Fibroblast of the aortic adventitia (primary cell): Measurements from ENCODE around the gene HHATL. TPM values are rescaled to one million over a fixed set of nuclear protein-coding genes. Genes with fewer than 3 reads are reported as not detected.
A peak's percentile ranks its signal among the peaks of the same experiment; 100 is the strongest.

Source experiments
- DNase-seq: peaks from one replicate; pipeline ENCODE4 v3.0.0-alpha.2; 2010; ENCODE audit warnings: low read depth
- H3K4me3 ChIP-seq: 2 replicates; pipeline ENCODE4 v1.5.1; 2011; ENCODE audit warnings: low read depth, mild to moderate bottlenecking, control low read depth, low read length, moderate library complexity
- total RNA-seq: library from RNA; depleted of rRNA; stranded (reverse); fragments of >200 nt; gene quantifications from 2 replicates; pipeline ENCODE4 v1.2.3, GENCODE V29; 2012; ENCODE audit warnings: low replicate concordance
- TF ChIP-seq, protein P1 (sequence below): IDR thresholded peaks from 2 replicates; pipeline ENCODE4 v1.5.1; 2011; ENCODE audit warnings: mild to moderate bottlenecking, low read length, control low read depth, inconsistent platforms; ENCODE audit not compliant: insufficient read depth

Gene HHATL
- total RNA-seq, 1 donor = not detected

DNA sequence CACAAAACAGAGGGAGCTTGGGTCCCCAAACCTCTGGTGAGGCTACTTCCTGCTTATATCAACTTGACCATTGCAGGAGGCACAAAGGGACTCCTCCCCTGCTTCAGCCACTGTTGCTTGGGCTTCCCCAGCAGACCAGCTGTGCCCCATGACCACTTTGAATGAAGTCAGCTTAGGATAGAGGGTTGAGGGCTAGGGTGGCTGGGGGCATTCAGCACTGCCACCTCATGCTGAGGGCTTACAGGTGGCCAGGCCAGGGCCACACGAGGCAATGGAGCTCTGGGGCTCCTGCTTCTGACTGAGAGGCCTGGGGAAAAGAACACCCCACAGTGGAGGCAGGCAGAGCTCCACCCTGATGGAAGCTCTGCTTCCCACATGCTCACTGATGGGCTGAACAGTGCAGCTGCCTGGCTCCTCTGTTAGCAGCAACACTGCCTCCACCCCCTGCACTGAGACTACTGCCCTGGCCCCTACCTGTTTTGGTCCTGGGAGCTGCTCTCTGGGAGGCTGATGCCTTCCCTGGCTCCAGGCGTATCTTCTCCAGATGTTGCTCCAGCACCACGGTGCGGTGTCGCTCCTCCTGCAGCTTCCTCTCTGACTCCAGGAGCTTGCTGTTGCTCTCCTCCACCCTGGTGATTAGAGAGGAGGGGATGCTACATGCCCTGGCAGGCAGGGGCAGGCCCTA lies 10.2 kb upstream of the HHATL start:
- DNase-seq = no peak
- TF ChIP-seq, protein P1, sequence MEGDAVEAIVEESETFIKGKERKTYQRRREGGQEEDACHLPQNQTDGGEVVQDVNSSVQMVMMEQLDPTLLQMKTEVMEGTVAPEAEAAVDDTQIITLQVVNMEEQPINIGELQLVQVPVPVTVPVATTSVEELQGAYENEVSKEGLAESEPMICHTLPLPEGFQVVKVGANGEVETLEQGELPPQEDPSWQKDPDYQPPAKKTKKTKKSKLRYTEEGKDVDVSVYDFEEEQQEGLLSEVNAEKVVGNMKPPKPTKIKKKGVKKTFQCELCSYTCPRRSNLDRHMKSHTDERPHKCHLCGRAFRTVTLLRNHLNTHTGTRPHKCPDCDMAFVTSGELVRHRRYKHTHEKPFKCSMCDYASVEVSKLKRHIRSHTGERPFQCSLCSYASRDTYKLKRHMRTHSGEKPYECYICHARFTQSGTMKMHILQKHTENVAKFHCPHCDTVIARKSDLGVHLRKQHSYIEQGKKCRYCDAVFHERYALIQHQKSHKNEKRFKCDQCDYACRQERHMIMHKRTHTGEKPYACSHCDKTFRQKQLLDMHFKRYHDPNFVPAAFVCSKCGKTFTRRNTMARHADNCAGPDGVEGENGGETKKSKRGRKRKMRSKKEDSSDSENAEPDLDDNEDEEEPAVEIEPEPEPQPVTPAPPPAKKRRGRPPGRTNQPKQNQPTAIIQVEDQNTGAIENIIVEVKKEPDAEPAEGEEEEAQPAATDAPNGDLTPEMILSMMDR = no peak
- H3K4me3 ChIP-seq = no peak overlapping the region

DNA sequence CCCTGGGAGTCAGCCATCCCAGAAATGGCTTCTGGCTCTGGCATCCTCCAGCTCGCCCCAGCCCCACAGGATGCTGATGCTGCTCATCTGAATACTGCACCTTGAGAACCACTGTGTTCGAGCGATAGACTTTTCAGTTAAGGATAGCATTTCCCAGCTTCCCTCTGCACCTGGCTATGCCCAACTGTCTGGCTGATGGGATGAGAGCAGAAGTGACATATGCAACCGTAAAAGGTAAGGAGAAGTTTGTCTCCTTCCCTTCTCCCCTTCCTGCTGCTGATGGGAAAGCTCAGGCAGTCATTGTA lies 9.7 kb upstream of the HHATL start:
- no peak for DNase-seq
- no peak overlapping the region for H3K4me3 ChIP-seq
- TF ChIP-seq, protein P1 = no peak

DNA sequence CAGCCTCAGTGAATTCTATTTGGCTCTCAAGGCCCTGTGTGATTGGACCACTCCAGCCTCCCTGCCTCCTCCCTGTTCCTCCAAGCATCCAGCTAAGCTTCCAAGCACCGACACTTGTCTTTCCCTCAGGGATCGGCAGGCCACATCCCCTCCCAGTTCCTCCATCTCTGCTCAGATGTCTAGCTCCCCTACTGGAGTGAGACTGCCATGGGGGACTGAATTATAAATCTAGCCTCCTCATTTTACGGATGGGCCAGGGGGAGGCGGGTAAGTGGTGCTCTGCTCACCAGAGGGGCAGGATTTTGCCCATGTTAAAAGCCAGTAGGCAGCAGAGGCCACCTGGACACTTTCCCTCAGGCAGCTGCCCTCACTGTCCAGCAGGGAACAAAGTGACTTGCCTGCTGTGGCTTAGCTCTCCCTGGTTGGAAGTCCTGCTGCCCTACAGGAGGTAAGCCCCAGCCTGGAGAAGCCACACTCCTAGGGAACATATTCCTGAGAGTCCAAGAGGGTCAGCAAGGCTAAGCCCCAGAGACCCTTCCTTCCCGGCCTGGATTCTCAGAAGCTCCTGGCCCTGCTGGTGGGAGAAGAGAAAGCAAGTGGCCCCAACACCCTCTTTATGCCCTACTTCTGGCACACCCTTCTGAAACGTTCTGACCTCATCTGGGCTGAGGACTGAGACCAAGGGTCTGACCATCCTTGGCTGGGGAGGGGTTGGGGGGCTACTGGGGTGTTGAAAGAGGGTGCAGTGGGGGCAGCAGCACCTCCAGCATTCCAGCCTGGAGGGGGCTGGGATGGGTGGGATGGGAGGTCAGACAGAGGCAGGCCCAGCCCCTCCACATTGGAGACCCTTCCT lies 9.1 kb upstream of the HHATL start:
- no peak overlapping the region for H3K4me3 ChIP-seq
- TF ChIP-seq, protein P1 = peak; percentile 26
- no peak for DNase-seq

GRCh38 chr3:42710323-42711021 lies 7.9 kb upstream of the HHATL start:
- no peak for DNase-seq
- TF ChIP-seq, protein P1 = no peak

GRCh38 chr3:42709621-42710020 lies 7.0 kb upstream of the HHATL start:
- TF ChIP-seq, protein P1 = no peak
- H3K4me3 ChIP-seq = no peak overlapping the region
- no peak for DNase-seq

More at GRCh38 chr3:42710323-42711021, 7.9 kb upstream of the HHATL start:
- no peak overlapping the region for H3K4me3 ChIP-seq

DNA sequence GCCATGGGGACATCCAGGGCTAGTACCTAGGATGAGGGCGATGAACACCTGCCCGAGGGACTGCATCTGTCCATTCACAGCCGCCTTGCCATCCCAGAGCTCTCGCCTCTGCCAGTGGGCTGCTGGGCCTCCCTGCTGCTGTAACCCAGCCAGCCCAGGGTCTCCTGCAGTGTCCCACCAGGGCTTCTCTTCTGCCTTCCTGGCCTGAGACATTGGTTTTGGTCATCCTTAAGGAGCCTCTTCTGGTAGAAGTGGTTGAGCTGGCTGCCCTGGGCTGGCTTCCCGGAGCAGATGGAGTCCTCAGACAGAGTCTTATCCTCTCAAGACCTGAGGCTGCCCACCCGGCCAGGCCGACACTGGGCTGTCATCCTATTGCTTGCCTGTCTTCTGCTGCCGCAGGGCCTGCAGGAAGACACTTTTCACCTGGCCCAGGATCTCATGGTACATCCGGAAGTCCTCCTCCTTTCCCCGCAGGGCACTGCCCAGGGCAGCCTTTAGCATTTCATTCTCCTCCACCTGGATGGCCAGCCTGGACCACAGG lies 6.1 kb upstream of the HHATL start:
- DNase-seq = no peak
- H3K4me3 ChIP-seq = no peak overlapping the region
- TF ChIP-seq, protein P1 = no peak
